Measurements from ENCODE around the gene MFSD11.

GRCh38 chr17:76781056-76781982, 43.4 kb downstream of the MFSD11 start:
- TF ChIP-seq GATA3 (IDR thresholded peaks at IDR 0.05; ENCODE audit: low read depth, low read length) (no peak), GATA2 (IDR thresholded peaks at IDR 0.05; ENCODE audit: low read depth, low read length) (no peak)
